ENCODE results near the gene CEP72. TPM values are rescaled to one million over a fixed set of nuclear protein-coding genes. Genes with fewer than 3 reads are reported as not detected.

The CEP72 gene
- total RNA-seq, 1 donor from 2014 or later = 2.3 TPM

DNA sequence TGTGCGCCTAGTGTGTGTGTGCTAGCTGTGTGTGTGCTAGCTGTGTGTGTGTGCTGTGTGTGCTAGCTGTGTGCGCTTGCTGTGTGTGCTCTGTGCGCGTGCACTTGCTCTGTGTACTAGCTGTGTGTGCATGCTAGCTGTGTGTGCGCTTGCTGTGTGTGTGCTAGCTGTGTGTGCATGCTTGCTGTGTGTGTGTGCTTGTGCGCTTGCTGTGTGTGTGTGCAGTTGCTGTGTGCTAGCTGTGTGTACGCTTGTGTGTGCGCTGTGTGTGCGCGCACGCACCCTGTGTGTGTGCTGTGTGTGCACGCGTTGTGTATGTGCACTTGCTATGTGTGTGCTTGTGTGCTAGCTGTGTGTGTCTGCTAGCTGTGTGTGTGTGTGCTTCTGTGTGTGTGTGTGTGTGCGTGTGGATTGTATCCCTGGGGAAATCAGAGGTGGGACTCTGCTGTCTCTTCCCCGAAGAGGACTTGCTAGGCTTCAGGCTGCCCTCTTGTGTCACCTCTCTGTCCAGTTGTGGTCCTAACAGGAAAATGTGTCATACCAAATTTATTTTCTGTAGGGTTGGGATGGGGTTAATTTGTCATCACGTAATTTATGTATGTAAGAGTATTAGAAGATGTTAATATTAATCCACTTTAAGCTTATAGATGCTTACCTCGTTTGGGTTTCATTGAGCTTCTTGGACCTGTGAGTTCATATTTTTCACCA lies 42.1 kb downstream of the CEP72 start:
- DNase-seq (ENCODE audit: low read depth) = no peak

GRCh38 chr5:655406-655805 lies 43.3 kb downstream of the CEP72 start:
- DNase-seq (ENCODE audit: low read depth) = no peak

GRCh38 chr5:657570-657969 lies 45.4 kb downstream of the CEP72 start:
- peak; percentile 85 for DNase-seq (ENCODE audit: low read depth)

DNA sequence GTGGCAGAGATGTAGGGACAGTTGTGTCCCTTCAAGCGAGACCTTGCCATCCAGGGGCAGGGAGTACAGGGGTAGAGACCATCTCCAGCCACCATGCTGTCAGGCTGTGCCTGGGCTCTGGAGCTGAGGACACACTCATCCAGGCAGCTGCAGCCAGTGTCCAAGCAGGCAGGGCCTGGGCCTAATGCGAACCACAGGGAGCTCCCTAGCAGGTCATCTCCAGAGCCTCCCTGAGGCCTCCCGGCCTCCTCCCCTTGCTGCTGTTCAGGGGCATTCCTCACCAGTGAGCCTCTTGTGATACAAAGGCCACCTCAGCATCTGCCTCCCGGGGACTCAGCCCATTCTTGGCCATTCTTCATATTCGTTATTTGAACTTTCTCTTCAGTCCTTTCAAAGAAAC lies 46.0 kb downstream of the CEP72 start:
- peak; percentile 26 for DNase-seq (ENCODE audit: low read depth)

DNA sequence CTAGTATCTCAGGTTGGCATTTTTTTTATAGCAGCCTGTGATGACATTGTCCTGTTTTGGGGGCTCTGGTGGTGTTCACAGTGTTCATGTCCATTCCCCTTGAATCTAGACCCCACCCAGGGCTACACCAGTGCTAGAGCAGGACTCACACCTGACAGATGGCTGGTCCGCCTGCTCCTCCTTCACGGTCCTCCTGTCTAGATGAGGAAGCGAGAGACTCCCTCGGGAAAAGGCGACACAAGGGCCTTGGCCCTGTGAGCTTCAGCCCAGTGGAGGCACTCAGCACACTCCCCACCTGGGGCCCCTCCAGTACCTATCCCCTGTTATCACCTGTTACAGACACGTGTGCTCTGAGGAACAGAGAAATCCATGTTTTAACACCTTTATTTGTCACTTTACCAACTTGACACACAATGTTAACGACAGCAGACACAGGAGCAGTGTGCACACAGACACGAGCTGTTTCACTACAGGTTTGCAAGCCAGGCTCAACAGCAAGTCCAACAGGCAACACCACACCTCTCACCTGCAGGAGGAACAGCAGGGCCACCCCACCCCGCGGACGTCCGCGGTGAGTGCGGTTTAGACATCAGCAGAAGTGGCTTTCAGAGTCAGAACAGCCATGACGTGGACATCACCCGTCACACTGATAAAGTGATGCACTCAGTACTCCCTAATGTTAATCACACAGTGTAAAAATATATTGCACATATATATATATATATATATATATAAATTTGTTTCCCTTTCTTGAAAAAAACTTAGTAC lies 47.5 kb downstream of the CEP72 start:
- no peak for DNase-seq (ENCODE audit: low read depth)

DNA sequence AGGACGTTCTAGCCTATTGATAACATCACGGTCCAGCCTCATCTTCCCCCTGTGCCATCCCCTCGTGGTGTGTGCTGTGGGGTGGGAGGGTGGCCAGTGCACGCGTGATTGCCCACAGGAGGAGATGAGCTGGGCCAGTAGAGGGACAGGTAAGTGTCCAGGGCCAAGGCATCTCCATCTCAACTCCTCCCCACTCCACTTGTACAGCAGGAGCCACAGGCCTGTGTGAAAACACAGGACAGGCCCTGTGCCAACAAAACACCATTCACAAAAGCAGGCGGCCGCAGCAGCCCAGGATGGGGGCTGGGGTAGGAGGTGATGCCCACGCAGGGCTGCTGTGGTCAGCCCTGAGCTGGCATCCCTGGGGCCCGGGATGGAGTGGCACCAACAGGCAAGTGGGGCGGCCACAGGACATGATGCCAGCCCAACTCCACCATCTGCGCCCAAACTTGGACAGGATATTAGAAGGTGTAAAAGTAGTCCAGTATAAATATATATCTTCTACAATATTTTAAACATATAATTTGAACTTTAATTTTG lies 48.4 kb downstream of the CEP72 start:
- DNase-seq (ENCODE audit: low read depth) = no peak

DNA sequence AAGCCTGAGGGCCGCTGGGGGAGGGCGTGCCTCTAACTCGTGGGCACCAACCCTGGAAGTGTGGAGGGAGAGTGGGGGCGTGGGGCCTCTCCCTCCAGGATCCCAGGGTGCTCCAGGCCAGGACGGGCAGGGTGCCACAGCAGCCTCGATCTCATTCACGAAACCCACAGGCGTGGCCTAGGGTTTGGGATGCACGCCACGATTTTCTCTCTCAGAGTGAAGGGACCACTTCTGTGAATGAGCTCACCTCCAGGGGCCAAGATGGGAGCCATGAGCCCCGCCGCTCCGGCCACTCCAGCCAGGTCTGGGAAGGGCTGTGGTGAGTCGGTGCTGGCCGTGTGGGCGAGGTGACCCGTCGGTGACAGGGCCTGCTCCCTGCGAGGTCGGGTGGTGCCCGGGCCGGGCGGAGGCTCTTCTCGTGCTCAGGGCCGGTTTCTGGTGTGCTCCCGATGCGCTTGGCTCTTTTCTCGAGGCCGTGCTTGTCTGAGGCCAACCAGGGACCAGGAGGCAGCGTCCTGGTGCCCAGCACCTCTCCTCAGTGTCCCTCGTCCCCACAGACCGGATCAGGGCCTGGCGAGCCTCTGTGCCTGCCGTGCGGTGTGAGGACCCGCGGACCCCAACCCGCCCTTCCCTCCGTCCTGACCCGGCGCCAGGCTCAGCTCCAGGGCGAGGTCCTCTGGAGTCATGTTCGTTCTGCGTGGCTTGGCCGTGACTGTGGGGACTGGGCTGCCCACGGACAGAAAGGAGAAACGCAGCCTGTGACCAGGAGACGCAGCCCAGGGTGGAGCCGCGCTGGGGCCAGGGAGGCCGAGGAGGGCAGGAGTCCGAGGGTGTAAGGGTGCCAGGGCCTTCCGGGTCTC lies 50.0 kb downstream of the CEP72 start:
- no peak for DNase-seq (ENCODE audit: low read depth)

DNA sequence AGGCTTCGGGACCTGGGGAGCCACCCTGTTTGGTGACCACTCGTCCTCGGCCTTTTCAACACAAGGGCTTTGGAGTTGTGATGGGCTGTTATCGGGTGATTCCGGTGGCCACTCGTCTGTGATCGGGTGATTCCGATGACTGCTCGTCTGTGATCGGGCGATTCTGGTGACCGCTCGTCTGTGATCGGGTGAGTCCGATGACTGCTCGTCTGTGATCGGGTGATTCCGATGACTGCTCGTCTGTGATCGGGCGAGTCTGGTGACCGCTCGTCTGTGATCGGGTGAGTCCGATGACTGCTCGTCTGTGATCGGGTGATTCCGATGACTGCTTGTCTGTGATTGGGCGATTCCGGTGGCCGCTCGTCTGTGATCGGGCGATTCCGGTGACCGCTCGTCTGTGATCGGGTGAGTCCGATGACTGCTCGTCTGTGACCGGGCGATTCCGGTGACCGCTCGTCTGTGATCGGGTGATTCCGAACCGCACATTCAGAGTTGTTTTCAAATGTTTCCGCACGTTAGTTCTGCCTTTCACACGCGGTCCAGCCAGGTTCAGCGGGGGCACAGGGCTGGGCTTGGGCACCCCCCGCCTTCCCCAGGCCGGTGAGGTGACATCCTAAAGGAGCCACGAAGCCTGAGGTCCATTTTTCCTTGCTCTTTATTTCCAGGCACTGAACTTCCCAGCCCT lies 50.8 kb downstream of the CEP72 start:
- DNase-seq (ENCODE audit: low read depth) = no peak

DNA sequence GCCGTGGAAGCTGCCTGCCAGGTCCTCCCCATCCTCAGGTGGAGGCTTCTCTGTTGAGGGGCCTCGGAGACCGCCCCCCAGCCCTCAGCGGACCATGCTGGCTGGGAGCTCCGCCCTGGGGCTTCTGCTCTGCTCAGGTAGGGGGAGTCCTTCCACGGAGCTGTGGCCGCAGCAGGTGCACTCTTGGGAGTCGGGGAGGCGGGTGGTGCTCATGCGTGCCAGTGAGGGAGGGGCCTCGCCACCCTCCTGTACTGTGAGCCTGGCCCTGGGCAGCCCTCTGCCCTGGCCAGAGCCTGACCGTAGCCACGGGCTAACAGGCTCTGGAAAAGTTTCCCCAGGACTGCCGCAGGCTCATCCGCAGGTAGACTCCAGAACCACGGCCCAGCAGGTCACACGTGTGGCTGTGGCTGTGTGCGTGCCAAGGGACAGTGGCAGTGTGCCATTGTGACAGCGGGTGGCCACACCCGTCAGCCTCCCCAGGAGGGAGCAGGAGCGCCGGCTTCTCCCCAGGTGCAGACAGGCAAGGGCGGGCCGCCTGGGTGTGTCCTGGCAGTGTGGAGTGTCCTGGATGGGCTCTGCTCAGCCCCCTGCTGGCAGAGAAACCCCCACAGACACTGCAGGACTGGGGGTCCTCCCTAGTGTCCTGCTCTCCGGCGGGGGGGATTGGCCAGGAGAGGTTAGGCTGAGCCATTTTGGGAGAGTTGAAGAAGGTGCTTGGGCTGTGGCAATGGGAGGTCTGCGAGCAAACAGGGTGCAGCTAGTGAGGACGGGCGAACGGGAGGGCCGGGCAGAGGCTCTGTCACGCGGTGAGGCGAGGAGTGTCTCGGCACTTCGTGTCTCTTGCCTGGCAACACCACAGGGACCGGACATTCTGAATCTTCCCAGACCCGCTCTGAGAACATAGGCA lies 51.5 kb downstream of the CEP72 start:
- DNase-seq (ENCODE audit: low read depth) = no peak

DNA sequence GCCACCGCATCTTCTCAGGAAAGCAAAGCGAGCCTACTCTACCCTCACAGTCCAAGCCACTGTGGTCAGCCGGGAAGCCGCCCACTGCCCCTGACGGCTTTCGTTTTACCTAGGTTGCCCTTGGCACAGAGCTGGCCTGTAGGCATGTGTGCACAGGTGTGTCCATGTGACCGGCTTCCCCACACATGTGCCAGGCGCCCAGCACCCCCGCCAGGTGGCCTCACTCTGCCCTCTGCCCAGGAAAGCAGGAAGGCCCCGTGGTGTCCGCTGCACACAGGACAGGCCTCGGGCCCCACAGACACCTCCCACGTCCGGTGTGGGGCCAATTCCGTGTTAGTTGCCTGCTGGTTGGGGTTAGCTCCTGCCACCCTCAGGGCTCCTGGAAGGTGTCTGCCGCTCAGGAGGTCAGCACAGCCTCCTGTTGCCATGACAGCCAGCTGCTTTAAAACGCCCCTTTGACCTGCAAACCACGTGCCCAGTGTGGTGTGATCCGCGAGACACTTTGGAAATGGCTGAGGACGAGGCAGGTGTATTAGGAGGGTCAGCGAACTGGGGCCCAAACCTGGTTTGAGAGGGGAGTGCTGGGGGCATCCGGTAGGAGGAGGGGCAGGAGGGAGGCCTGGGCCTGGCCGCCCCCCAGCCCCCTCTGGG lies 52.3 kb downstream of the CEP72 start:
- no peak for DNase-seq (ENCODE audit: low read depth)

DNA sequence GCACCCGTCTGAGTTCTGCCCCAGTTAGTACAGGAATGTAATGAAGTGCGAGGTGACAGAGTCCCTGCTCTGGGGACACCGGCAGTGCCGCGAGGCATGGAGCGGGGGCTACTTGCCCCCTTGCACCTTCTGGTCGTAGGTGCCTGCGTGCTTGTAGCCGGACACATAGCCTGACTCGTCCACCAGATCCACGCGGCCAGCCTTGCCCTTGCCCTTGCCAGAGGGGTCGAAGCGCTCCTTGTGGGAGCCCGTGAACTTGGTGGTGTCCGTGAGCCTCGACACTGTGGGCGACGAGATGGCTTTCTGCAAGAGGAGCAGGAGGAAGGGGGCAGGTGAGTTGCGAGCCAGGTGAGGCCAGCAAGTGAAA lies 52.8 kb downstream of the CEP72 start:
- DNase-seq (ENCODE audit: low read depth) = no peak

- DNase-seq (ENCODE audit: low read depth) = no peak
Measured at GRCh38 chr5:665541-665955, 53.4 kb downstream of the CEP72 start.

DNA sequence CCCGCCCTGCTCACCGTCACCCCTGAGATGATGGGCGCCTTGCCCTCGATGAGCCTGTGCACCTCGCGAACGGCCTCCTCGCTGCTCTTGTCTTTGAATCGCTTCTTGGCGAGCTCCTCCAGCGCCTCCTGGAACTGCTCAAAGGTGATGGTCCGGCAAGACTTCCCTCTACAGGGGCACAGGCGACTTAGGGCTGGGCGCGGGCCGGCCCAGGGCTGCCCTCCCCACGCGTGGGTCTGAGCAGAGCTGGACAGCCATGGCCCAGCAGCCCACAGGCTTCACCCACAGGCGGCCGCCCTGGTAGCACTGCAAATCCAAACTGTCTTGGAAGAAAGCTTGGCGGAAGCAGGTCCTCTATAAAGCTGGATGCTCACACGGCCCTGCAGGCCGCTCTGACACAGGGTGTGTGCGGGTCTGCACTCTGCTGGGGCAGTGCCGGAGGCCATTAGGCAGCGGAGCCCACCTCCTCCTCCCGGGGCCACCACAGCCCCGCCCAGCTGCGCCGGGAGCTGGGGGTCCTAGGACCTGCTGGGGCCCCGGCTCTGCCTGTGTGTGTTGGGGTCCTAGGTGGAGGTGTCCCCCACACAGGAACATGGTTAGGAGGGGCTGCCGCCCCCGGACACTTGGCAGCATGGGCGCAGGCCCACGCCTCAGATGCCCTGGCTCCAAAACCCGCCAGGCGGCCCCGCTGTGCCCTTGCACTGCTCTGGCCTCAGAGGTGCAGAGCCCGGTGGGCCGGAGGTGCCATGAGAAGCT lies 54.0 kb downstream of the CEP72 start:
- no peak for DNase-seq (ENCODE audit: low read depth)

DNA sequence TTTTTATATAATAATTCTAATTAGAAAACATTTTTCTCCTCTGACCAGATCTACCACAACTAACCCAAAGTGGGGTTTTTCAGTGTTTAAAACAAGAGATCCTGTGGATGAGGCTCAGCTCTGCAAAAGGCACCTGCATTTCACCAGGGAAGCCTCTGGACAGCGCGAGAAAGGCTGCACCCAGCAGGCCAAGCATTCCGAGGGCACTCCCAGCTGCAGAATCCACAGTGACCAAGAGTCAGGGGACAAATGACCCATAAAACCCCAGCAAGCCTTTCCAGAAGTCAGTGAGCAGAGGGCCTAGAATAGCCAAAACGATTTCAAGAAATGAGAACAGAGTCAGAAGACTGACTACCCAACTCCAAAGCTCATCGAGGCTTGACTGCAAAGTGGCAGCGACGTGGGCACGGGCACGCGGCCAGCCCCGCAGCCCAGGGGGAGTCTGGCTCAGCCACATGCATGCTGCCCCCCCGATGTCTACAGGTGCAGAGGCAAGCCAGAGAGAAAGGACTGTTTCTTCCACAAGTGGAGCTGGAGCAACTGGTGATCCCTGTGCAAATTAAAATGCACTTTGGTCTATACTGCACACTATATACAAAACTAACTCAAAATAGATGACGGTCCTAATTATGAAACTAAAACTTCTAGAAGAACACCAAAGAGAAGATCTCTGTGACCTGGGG lies 54.8 kb downstream of the CEP72 start:
- DNase-seq (ENCODE audit: low read depth) = peak; percentile 83

DNA sequence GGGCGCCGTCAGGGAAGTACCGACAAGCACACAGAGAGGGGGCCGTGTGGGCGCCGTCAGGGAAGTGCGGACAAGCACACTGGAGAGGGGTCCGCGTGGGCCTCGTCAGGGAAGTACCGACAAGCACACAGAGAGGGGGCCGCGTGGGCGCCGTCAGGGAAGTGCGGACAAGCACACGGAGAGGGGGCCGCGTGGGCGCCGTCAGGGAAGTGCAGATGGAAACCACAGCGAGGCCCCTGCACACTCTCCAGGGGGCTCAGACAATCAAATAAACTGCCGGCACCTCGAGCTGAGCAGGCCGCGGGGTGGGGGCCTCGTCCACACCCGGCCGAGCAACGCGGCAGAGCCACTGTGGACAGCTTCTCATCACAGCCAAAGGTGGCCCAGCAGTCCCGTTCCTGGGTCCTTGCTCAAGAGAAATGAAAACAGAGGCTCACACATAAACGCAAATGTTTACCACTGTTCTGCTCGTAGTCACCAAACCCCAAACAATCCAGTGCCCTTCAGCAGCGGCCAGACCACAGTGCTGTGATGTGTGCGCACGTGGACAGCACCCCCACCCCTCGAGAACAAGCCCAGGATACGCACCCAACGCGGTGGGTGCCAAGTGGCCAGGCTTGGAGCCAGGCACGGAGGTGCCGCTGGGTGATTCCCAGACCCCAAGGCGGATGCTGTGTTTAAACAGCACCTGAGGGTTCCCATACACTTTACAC lies 56.3 kb downstream of the CEP72 start:
- no peak for DNase-seq (ENCODE audit: low read depth)

- DNase-seq (ENCODE audit: low read depth) = peak; percentile 47
Measured at GRCh38 chr5:669111-669841, 57.1 kb downstream of the CEP72 start.

All from myocyte (in vitro differentiated cells).